ENCODE results near the gene ULK1. TPM values are rescaled to one million over a fixed set of nuclear protein-coding genes. Genes with fewer than 3 reads are reported as not detected.
A peak's percentile ranks its signal among the peaks of the same experiment; 100 is the strongest.

ULK1 gene
- total RNA-seq, 4 donors from 2014 or later, result 9.1 to 55.0 (median 19.5) TPM

- 32 to 42% methylated on average over 12 to 15 of the region's 19 CpGs for WGBS, 2 donors
- TF ChIP-seq POLR2A (IDR thresholded peaks at IDR 0.05) (no peak), CTCF (IDR thresholded peaks at IDR 0.05) (no peak)
- Histone ChIP-seq H3K4me1 (peaks cover 16 to 44% (median 19%) of the 10 kb centered on the region in 3 donors), H3K4me3 (peak overlapping the region; percentile 50 to 86 (median 78)), H3K36me3 (peaks cover 0 to 16% (median 0%) of the 10 kb centered on the region in 3 donors), H3K9me3 (no peaks in the 10 kb centered on the region), H3K27me3 (no peaks in the 10 kb centered on the region), H3K27ac (peak overlapping the region; percentile 95 to 99 (median 98))
- no peak for DNase-seq
- intact Hi-C loops (cut with DNase I), result loop anchor here (10.0 kb wide), 1 partner anchor 51 kb away; the partner anchor contains the start of gene EP400
Observed at GRCh38 chr12:131893605-131894312, 663 bp upstream of the ULK1 start.

- Histone ChIP-seq H3K9me3 (no peaks in the 10 kb centered on the region), H3K36me3 (peaks cover 0 to 24% (median 0%) of the 10 kb centered on the region in 3 donors), H3K27me3 (no peaks in the 10 kb centered on the region), H3K27ac (peak overlapping the region; percentile 95 to 99 (median 98)), H3K4me1 (peaks cover 18 to 54% (median 19%) of the 10 kb centered on the region in 3 donors), H3K4me3 (peak overlapping the region; percentile 50 to 86 (median 78))
- TF ChIP-seq POLR2A (IDR thresholded peaks at IDR 0.05), result no peak
- no peak for TF ChIP-seq CTCF (IDR thresholded peaks at IDR 0.05)
- 0% methylated on average over 3 of the region's 54 CpGs; no CpG with 5 or more reads in 1 of the 2 donors for WGBS, 2 donors
- DNase-seq, result no peak
- intact Hi-C loops (cut with DNase I), result loop anchor here (10.0 kb wide), 1 partner anchor 50 kb away; the partner anchor contains the start of gene EP400
Observed at GRCh38 chr12:131894981-131895639, 688 bp downstream of the ULK1 start.

GRCh38 chr12:131895640-131896079 lies 1.2 kb downstream of the ULK1 start:
- intact Hi-C loops (cut with DNase I), result loop anchor here (10.0 kb wide), 1 partner anchor 49 kb away; the partner anchor contains the start of gene EP400
- DNase-seq, result no peak
- H3K27me3 ChIP-seq, result no peaks in the 10 kb centered on the region
- H3K27ac ChIP-seq, result peak overlapping the region; percentile 95 to 99 (median 98)
- peaks cover 0 to 24% (median 0%) of the 10 kb centered on the region in 3 donors for H3K36me3 ChIP-seq
- H3K4me1 ChIP-seq, result peaks cover 22 to 60% (median 22%) of the 10 kb centered on the region in 3 donors
- no peaks in the 10 kb centered on the region for H3K9me3 ChIP-seq
- peak overlapping the region; percentile 50 to 86 (median 78) for H3K4me3 ChIP-seq
- WGBS, 2 donors, result 0% methylated on average over 3 of the region's 12 CpGs; no CpG with 5 or more reads in 1 of the 2 donors
- no peak for TF ChIP-seq CTCF (IDR thresholded peaks at IDR 0.05)
- no peak for TF ChIP-seq POLR2A (IDR thresholded peaks at IDR 0.05)

DNA sequence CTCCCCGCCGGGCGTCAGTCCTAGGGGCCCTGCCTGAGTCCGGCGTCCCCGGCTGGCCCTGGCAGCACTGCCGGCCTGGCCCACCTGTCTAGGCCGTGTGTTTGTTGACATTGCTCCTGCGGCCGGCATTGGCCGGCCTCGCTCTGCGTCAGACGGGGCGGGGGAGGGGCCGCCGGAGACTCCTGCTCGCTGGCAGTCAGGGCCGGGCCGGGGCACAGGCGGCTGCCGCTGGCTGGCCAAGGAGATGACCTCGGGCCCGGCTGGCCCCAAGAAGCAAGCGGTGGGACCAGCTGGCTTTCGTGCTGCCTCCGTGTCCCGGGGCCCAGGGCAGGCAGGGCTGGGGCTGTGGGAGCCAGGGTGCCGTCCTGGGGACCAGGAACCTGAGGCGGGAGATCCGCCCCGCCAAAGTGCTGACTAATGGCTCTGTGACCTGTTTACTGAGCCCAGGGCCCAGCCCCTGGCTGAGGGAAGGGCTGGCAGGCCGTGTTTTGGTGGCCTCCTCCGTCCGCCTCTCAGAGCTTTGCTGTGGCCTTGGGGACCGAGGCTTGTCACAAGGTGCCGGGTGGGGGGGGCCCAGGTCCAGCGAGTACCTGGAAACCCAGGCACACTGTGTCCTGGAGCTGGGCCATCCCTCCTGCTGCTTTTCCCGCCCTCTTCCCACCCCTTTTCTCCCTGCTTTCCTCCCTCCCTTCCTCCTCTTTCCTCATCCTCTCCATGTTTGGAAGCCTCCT lies 1.8 kb downstream of the ULK1 start:
- peak overlapping the region; percentile 95 to 99 (median 98) for H3K27ac ChIP-seq
- no peaks in the 10 kb centered on the region for H3K27me3 ChIP-seq
- H3K9me3 ChIP-seq, result no peaks in the 10 kb centered on the region
- intact Hi-C loops (cut with DNase I), result loop anchor here (10.0 kb wide), 1 partner anchor 49 kb away; the partner anchor contains the start of gene EP400
- H3K4me1 ChIP-seq, result peaks cover 25 to 66% (median 25%) of the 10 kb centered on the region in 3 donors
- TF ChIP-seq POLR2A (IDR thresholded peaks at IDR 0.05) (peak in 3 of 4 donors; percentile 72 to 97 (median 90)), CTCF (IDR thresholded peaks at IDR 0.05) (no peak)
- peak overlapping the region; percentile 50 to 86 (median 78) for H3K4me3 ChIP-seq
- DNase-seq, result peak; percentile 34
- 0 to 2% methylated on average over 3 to 5 of the region's 39 CpGs for WGBS, 2 donors
- H3K36me3 ChIP-seq, result peaks cover 0 to 24% (median 0%) of the 10 kb centered on the region in 3 donors

All from esophagus squamous epithelium (tissue), 5 donors.